Gastroesophageal sphincter (tissue), 4 donors: ENCODE measurements around the gene CNTNAP2. TPM values are rescaled to one million over a fixed set of nuclear protein-coding genes. Genes with fewer than 3 reads are reported as not detected.

ENCODE experiments used
- ATAC-seq: fragments of 150-250 bp; one replicate; pipeline ENCODE4 v1.9.1; 2016; ENCODE audit warnings: mild to moderate bottlenecking, moderate library complexity
- H3K27ac ChIP-seq, 4 donors: fragments of 200-600 bp; sonication (generic) in 3 of 4; 1 replicate in 3 of 4; 2 replicates in 1 of 4; pipeline ENCODE4 v1.5.1; 2016 to 2019
- H3K27me3 ChIP-seq: fragments of 200-600 bp; sonication (generic); one replicate; pipeline ENCODE4 v1.5.1; 2019
- H3K36me3 ChIP-seq, 2 donors: fragments of 200-600 bp; sonication (generic); one replicate each; pipeline ENCODE4 v1.5.1; 2019; ENCODE audit warnings: control low read depth in 1 of 2
- H3K4me1 ChIP-seq, 3 donors: fragments of 200-600 bp; sonication (generic); 1 replicate in 2 of 3; 2 replicates in 1 of 3; pipeline ENCODE4 v1.5.1; 2016 to 2019; ENCODE audit warnings: control low read depth in 2 of 3
- H3K4me3 ChIP-seq, 2 donors: fragments of 200-600 bp; sonication (generic); one replicate each; pipeline ENCODE4 v1.5.1; 2019; ENCODE audit warnings: mild to moderate bottlenecking in 1 of 2, moderate library complexity in 1 of 2
- H3K9me3 ChIP-seq, 3 donors: fragments of 200-600 bp; sonication (generic); one replicate each; pipeline ENCODE4 v1.5.1; 2017 to 2019; ENCODE audit warnings: control low read depth in 2 of 3
- CTCF ChIP-seq, 4 experiments: fragments of 200-600 bp in 2 of 4; fragments of 450-650 bp in 2 of 4; sonication (generic) in 1 of 4; IDR thresholded peaks; one replicate each; pipeline ENCODE4 v1.5.1; 2017 to 2019; ENCODE audit warnings: antibody characterized with exemption in 4 of 4, mild to moderate bottlenecking in 2 of 4, moderate library complexity in 2 of 4
- EP300 ChIP-seq: sonication (generic); formaldehyde crosslinking; IDR thresholded peaks from one replicate; pipeline ENCODE4 v1.6.1; 2017; ENCODE audit warnings: antibody characterized with exemption, mild to moderate bottlenecking
- POLR2A ChIP-seq, 2 donors: fragments of 450-650 bp; IDR thresholded peaks; one replicate each; pipeline ENCODE4 v1.6.1; 2017; ENCODE audit warnings: antibody characterized with exemption in 2 of 2, mild to moderate bottlenecking in 2 of 2, moderate library complexity in 1 of 2
- POLR2AphosphoS5 ChIP-seq: sonication (generic); formaldehyde crosslinking; IDR thresholded peaks from one replicate; pipeline ENCODE4 v1.6.1; 2017; ENCODE audit warnings: antibody characterized with exemption
- WGBS, 2 donors: methylation state at CpG; one replicate each; pipeline ENCODE4 v1.1.5; 2018; ENCODE audit warnings: low coverage in 1 of 2; 5-methylcytosine and 5-hydroxymethylcytosine counted together
- total RNA-seq, 4 donors: library from RNA; depleted of rRNA; stranded (reverse); fragments of >200 nt; gene quantifications; one replicate each; pipeline ENCODE4 v1.1.0, GENCODE V29; 2016

Gene CNTNAP2
- total RNA-seq, 4 donors from 2014 or later: 1.5 to 8.9 (median 3.2) TPM

GRCh38 chr7:146768957-146769356 lies 652.4 kb downstream of the CNTNAP2 start:
- H3K36me3 ChIP-seq: no peaks in the 10 kb centered on the region
- no peak for TF ChIP-seq POLR2AphosphoS5
- TF ChIP-seq POLR2A (IDR thresholded peaks at IDR 0.05): no peak
- no peak for TF ChIP-seq CTCF (IDR thresholded peaks at IDR 0.05)
- no peak for TF ChIP-seq EP300
- WGBS, 2 donors: 53 to 58% methylated on average over 3 of the region's 3 CpGs
- H3K27ac ChIP-seq: no peak overlapping the region
- no peak for ATAC-seq
- H3K4me1 ChIP-seq: no peaks in the 10 kb centered on the region
- H3K4me3 ChIP-seq: no peak overlapping the region
- H3K9me3 ChIP-seq: no peaks in the 10 kb centered on the region
- no peaks in the 10 kb centered on the region for H3K27me3 ChIP-seq

- ATAC-seq: no peak
- no peaks in the 10 kb centered on the region for H3K27me3 ChIP-seq
- WGBS, 2 donors: 67 to 90% methylated on average over 3 to 5 of the region's 5 CpGs
- H3K4me1 ChIP-seq: no peaks in the 10 kb centered on the region
- no peak overlapping the region for H3K4me3 ChIP-seq
- no peaks in the 10 kb centered on the region for H3K9me3 ChIP-seq
- no peak overlapping the region for H3K27ac ChIP-seq
- TF ChIP-seq EP300: no peak
- TF ChIP-seq CTCF (IDR thresholded peaks at IDR 0.05): no peak
- no peak for TF ChIP-seq POLR2A (IDR thresholded peaks at IDR 0.05)
- TF ChIP-seq POLR2AphosphoS5: no peak
- no peaks in the 10 kb centered on the region for H3K36me3 ChIP-seq
Measured at GRCh38 chr7:146772601-146773000, 656.0 kb downstream of the CNTNAP2 start.

- no peak for ATAC-seq
- no peak overlapping the region for H3K27ac ChIP-seq
- H3K4me1 ChIP-seq: no peaks in the 10 kb centered on the region
- H3K9me3 ChIP-seq: no peaks in the 10 kb centered on the region
- H3K36me3 ChIP-seq: no peaks in the 10 kb centered on the region
- H3K4me3 ChIP-seq: no peak overlapping the region
- WGBS, 2 donors: 82 to 93% methylated on average over 4 to 5 of the region's 5 CpGs
- no peaks in the 10 kb centered on the region for H3K27me3 ChIP-seq
- TF ChIP-seq POLR2A (IDR thresholded peaks at IDR 0.05) (no peak), POLR2AphosphoS5 (no peak), CTCF (IDR thresholded peaks at IDR 0.05) (no peak), EP300 (no peak)
Measured at GRCh38 chr7:146773506-146773905, 656.9 kb downstream of the CNTNAP2 start.

- Histone ChIP-seq H3K27me3 (no peaks in the 10 kb centered on the region), H3K36me3 (no peaks in the 10 kb centered on the region), H3K9me3 (no peaks in the 10 kb centered on the region), H3K27ac (no peak overlapping the region), H3K4me1 (no peaks in the 10 kb centered on the region), H3K4me3 (no peak overlapping the region)
- WGBS, 2 donors: 77 to 83% methylated on average over 7 to 12 of the region's 12 CpGs
- TF ChIP-seq EP300 (no peak), POLR2AphosphoS5 (no peak), CTCF (IDR thresholded peaks at IDR 0.05) (no peak), POLR2A (IDR thresholded peaks at IDR 0.05) (no peak)
- no peak for ATAC-seq
Measured at GRCh38 chr7:146781352-146782116, 664.9 kb downstream of the CNTNAP2 start.

- TF ChIP-seq POLR2AphosphoS5 (no peak), EP300 (no peak), POLR2A (IDR thresholded peaks at IDR 0.05) (no peak), CTCF (IDR thresholded peaks at IDR 0.05) (no peak)
- Histone ChIP-seq H3K36me3 (no peaks in the 10 kb centered on the region), H3K27ac (no peak overlapping the region), H3K27me3 (no peaks in the 10 kb centered on the region), H3K4me3 (no peak overlapping the region), H3K9me3 (no peaks in the 10 kb centered on the region), H3K4me1 (peaks cover 0 to 7% (median 0%) of the 10 kb centered on the region in 3 donors)
- 85 to 100% methylated on average over 12 of the region's 18 CpGs for WGBS, 2 donors
- ATAC-seq: no peak
Measured at GRCh38 chr7:146787266-146787665, 670.7 kb downstream of the CNTNAP2 start.
